ENCODE results near the gene UBR3.

DNA sequence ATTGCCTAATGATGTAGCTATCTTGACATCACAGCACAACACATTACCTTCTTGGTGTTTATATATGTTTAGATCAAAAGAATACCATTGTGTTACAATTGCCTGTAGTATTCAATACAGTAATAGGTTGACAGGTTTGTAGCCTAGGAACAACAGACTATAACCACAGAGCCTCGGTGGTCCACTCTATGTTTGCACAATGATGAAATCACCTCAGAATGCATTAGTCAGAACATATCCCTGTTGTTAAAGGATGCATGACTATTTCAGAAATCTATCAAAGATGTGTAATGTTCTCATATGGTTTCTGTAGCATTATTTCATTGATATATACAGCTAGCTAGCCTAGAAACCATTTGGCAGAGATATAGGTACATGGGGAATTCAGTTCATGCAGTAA lies 11.4 kb upstream of the UBR3 start:
- TF ChIP-seq, protein P1, sequence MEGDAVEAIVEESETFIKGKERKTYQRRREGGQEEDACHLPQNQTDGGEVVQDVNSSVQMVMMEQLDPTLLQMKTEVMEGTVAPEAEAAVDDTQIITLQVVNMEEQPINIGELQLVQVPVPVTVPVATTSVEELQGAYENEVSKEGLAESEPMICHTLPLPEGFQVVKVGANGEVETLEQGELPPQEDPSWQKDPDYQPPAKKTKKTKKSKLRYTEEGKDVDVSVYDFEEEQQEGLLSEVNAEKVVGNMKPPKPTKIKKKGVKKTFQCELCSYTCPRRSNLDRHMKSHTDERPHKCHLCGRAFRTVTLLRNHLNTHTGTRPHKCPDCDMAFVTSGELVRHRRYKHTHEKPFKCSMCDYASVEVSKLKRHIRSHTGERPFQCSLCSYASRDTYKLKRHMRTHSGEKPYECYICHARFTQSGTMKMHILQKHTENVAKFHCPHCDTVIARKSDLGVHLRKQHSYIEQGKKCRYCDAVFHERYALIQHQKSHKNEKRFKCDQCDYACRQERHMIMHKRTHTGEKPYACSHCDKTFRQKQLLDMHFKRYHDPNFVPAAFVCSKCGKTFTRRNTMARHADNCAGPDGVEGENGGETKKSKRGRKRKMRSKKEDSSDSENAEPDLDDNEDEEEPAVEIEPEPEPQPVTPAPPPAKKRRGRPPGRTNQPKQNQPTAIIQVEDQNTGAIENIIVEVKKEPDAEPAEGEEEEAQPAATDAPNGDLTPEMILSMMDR (conservative IDR thresholded peaks at IDR 0.05; ENCODE audit: low read depth in 2 of 2): no peak
- TF ChIP-seq EZH2phosphoT487 (IDR thresholded peaks at IDR 0.05; ENCODE audit: unreplicated experiment): no peak
- no peak for TF ChIP-seq CREB1 (CRISPR knock-in tag; IDR thresholded peaks at IDR 0.05; ENCODE audit: low read depth)
- TF ChIP-seq EZH2 (IDR thresholded peaks at IDR 0.05; ENCODE audit: low read depth, unreplicated experiment): no peak
- TF ChIP-seq, protein P2, sequence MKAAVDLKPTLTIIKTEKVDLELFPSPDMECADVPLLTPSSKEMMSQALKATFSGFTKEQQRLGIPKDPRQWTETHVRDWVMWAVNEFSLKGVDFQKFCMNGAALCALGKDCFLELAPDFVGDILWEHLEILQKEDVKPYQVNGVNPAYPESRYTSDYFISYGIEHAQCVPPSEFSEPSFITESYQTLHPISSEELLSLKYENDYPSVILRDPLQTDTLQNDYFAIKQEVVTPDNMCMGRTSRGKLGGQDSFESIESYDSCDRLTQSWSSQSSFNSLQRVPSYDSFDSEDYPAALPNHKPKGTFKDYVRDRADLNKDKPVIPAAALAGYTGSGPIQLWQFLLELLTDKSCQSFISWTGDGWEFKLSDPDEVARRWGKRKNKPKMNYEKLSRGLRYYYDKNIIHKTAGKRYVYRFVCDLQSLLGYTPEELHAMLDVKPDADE (IDR thresholded peaks at IDR 0.05): no peak
- no peak for TF ChIP-seq POLR2AphosphoS5 (IDR thresholded peaks at IDR 0.05; ENCODE audit: low read depth)
- no peak for TF ChIP-seq ZNF331 (CRISPR knock-in tag; IDR thresholded peaks at IDR 0.05; ENCODE audit: low read depth)

Measured in GM23338 (cell line).